Frontal cortex (tissue), 4 donors: ENCODE data around the gene EXOC3L4. TPM values are rescaled to one million over a fixed set of nuclear protein-coding genes. Genes with fewer than 3 reads are reported as not detected.
"Not testable (repeated sequence)": the region's sequence is repeated elsewhere in the genome, so short reads cannot be mapped to it uniquely, and the experiment has no call there.

Experiments
- DNase-seq, 2 donors: peaks; one replicate each; pipeline ENCODE4 v3.0.0; 2012; ENCODE audit warnings: low spot score in 2 of 2
- FAIRE-seq: peaks from 2 replicates; lab custom pipeline; 2012; peaks lifted over from hg19 to GRCh38; lab: Jason Lieb, UNC
- total RNA-seq: library from RNA; depleted of rRNA; stranded (reverse); fragments of >200 nt; gene quantifications from one replicate; pipeline ENCODE4 v1.2.3, GENCODE V29; 2014
- donor health status: control.
- donor health status: control.
- donor health status: control.

EXOC3L4 gene
- total RNA-seq, 1 donor from 2014 or later: 0.82 TPM

DNA sequence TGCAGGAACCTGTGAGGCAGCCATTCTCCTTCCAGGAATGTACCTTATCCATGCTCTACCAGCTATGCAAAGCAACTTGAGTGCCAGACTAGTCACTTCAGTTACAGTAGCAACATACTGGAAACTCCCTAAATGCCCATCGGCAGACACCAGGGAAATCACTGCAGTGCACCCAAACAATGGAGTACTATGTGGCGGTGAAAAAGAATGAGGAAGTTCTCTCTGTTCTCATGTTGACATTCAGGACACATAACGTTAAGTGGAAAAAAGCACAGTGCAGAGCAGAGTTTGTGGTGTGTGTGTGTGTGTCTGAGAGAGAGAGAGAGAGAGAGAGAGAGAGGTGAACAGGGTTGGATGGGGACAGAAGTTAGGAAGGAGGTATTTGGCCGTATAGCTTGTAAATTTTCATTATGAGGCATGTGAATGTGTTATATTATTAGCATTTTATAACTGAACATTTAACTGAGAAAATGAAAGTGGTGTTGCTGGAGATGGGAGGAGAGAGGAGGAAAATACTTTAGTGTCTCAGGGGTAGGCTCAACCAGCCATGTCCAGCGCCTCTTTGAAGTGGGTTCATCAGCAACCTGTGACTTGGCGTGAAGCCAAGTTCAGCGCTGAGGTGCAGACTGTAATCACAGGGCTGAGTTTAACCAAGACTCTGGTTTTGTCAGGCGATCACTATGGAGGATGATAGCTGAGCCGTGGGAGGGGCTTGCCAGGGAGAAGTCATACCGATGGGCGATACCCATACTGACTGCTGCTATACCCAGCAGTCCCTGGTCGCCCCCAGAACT, 46.0 kb downstream of the EXOC3L4 start:
- DNase-seq: no peak
- no peak for FAIRE-seq

DNA sequence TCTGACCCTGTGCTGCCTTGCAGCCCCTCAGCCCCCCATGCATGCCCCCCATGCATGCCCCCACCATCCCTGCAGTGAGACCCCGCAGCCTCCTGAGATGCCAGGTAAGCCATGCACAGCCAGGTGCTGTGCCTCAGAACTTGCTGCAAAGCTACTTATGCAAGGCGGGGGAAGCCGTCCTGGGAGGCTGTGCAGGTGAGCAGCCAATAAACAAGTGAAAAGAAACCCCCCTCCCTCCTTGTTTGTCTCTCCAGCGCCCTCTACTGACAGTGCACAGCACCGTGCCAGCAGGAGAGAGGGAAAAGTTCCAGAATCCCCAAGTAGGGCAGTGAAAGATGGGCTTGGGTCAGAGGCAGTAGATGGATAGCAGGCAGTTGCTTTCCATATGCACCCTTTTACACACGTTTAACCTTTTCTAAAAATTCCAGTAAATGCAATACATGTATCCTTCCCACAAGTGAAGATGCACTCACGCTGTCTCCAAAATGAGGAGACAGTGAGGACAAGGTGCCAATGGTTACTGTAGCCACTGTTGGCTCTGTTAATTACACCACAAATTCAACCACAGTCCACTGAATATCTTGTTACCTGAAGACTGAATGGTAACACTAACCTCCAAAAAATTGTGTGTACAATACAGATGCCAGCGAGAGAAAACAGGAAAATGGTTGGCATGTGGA, 46.7 kb downstream of the EXOC3L4 start:
- FAIRE-seq (no peak), DNase-seq (no peak)

DNA sequence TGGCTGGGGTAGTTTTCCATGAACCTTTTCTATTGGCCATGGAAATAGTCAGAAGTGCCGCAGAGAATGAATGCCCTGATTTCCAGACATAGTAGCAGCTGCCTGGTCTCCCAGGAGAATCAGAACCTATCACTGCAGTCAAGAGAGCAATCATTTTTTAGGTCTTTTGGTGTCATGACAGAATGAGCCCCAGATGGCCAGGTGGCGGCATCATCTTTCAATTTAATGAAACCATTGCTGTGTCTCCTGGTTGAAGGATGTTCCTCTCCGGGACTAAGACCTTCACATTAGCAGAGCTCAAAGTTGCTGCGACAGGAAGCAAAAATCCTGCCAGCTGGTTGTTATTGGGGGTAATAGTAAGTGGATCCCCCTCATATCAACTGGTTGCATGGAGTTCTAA, 47.5 kb downstream of the EXOC3L4 start:
- FAIRE-seq (no peak), DNase-seq (no peak)

DNA sequence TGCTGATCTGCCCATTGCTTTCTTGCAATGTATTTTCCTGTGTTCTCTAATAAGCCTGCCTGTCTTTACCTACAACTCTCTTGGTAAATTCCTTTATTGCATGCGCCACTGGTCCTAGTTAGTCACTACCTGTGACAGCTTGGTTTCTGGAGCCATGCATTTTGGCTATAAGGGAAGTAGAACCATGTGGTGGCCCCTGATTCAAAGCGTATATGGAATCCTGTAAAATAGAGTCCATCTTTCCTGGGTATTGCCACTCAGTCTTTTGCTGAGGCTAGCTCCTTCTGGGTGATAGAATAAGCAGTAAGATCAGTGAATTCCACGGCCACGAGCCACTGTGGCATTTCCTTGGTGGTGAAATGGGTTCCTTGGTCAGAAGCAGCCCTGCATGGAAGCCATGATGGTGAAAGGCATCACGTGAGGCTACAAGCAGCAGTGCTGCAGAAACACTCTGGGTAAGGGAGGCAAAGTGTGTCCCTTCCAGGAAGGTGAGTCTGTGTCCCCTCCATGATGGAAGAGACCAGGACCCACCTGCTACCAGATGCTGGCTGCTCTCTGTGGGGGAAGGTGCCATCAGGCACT, 48.3 kb downstream of the EXOC3L4 start:
- no peak for FAIRE-seq
- DNase-seq: no peak

DNA sequence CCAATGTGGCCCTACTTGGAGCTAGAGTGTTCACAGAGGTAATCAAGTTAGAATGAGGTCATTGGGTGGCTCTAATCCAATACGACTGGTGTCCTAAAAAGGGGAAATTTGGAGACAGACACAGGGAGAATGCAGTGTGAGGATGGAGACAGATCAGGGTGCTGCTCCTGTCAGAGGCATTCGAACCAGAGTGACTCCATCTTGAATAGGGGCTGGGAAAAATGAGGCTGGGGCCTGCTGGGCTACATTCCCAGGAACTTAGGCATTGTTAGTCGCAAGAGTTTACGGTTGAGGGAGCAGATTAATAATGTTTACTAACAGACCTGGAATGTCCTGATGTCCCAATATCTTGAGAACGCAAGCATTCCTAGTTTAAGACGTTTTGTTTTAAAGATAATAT, 49.0 kb downstream of the EXOC3L4 start:
- FAIRE-seq: no peak
- DNase-seq: no peak

DNA sequence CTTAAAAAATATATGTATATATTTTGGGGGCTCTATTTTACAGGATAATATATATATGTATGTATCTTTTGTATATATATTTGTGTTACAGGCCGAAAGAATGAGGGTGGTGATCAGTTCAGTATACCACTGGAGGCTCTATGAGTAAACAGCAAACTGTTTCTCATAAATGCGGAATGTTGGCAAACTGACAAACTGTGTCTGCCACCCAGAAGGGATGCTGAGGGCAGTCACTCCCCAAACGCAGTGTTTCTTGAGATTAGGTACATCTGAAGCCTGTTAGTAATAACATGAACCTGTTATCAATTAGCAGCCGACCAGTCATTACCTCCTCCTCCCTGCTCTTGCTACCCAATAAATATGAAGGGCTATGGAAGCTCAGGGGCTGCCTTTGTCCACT, 49.6 kb downstream of the EXOC3L4 start:
- FAIRE-seq (no peak), DNase-seq (no peak)

DNA sequence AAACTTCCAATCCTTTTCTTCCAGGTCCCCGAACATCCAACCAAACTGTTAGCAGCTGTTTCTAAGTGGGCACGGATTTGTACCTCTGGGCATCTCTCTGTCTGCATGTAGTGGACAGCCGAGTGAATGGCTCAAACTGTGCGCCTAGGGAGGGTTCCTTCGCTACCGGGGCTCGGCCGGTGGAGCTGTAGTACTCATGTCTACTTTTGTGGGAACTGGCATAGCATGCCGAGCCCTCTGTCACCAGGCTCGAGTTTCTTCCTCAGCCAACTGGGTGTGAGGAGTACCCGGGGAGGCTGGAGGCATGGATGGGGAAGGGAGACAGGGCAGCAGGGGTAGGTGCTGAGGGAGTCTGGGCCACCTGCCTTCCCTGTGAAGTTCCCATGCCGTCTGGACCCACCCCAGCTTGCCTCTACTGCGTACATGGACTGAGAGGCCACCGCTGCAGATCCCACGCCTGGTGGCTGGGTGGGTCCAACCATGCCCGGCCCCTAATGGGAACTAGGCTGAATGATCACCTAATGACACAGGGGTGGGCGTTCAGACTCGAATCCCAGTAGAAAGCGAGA, 51.7 kb downstream of the EXOC3L4 start:
- DNase-seq: no peak

DNA sequence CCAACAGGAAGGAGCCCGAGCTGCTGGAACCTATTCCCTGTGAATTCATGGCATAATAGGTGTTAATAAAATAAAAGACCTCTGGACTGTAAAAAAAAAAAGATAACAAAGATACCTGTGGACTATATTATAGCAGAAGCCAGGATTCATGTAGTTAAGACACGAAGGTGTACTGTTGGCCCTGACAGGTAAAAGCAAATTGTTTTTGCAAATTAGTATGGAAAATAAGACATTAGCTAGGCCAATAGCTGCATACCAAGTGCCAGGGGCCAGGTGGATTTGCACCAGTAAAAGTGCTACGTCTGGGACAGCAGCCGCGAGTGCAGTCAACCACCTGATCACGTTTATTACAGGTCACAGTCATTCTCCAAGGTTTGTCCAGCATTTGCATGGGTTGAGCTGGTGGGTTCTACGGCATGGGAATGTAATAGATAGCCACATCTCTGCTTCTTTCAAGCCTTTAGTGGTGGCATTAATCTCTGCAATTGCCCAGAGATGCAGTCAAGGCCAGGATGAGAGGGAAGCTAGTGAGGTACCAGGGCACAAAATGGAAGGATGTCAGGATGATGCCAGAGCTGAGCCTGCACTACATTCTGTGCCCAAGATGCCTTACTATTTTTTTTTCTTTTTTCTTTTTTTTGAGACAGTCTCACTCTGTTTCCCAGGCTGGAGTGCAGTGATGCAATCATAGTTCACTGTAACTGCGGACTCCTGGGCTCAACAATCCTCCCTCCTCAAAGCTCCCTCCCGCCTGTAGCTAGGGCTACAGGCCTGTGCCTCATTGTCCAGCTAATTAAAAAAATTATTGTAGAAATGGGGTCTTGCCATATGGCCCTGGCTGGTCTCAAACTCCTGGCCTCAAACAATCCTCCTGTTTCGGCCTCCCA, 55.1 kb downstream of the EXOC3L4 start:
- DNase-seq (no peak), FAIRE-seq (no peak)

More for the DNA sequence above, 51.7 kb downstream of the EXOC3L4 start:
- no peak for FAIRE-seq

DNA sequence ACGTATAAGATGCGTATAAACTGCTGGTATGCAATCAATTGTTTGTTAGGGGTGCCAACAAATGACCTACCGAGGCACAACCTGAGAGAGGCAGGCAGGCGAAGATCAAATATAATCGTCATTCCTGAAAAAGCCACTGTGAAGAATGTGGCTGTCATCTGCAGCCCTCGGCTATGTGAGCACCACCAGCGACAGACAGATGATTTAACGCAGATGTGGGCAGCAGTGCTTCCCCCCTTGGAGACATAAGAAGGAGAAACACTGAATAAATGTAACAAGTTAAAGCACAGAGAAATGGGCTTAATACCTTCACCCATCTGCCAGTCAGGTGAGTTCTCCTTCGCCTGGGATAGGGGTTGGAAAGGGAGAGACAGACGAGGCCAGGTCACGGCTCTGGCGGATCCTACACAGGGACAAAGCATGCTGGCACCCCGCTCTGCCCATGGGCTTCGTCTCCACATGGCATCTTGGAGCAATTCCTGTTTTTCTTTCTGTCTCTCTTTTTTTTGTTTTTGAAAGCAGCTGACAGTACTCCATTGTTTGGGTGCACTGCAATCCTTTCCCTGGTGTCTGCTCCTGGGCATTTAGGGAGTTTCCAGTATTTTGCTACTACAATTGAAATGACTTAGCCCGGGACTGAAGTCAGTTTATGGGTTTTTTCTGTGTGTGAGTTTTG, 56.9 kb downstream of the EXOC3L4 start:
- DNase-seq (no peak), FAIRE-seq (no peak)

DNA sequence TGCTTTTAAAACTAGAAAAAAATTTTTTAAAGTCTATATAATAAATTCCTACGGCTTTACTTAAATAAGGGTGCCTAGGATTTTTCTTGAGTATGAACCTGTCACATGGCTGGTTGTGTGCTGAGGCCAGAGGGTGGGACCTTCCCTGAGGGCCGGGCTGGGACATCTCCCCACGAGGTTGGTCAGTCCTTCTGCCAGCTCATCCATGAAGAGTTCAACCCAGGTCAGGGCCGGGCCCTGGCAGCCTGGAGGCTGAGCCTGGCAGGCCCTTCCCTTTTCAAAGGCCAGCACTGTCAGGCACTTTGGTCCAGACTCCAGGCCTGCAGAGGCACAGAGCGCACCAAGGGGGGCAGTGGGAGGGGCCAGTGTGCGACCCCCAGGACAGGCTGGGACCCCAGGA, 60.5 kb downstream of the EXOC3L4 start:
- FAIRE-seq (no peak), DNase-seq (peak in 1 of 2 donors; percentile 65)

DNA sequence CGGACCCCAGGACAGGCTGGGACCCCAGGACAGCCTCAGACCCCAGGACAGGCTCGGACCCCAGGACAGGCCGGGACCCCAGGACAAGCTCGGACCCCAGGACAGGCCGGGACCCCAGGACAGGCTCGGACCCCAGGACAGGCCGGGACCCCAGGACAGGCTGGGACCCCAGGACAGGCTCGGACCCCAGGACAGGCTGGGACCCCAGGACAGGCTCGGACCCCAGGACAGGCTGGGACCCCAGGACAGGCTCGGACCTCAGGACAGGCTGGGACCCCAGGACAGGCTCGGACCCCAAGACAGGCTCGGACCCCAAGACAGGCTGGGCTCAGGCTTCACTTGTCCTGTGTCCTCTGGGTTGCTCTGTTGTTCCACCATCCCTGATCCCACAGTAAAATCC, 60.9 kb downstream of the EXOC3L4 start:
- DNase-seq, FAIRE-seq: not testable (repeated sequence)

DNA sequence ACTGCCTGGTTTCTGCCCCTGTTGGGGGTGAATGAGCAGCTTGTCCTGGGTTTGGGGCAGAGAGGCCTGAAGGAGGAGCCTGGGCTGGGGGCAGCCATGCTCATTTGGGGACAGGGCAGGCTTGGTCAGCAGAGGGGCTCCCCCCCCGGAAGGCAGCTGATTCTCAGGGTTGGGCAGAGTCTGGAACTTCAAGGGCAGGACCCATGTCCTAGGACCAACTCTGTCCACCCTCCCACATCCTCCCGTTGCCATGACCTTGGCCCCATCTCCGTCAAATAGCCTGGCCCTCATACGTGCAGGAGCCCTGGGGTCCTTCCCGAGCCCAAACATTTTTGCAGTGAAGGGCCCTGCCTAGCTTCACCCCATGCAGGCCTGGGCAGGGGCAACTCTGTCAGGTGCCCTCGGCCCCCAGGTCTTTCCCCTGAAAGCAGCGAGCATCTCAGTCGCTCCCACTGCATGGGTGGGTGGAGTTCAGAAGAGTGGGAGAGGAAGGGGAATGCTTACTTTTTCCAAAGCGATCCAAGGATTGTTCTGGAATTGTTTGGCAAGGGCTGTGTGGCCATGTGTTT, 61.4 kb downstream of the EXOC3L4 start:
- DNase-seq: no peak
- no peak for FAIRE-seq

DNA sequence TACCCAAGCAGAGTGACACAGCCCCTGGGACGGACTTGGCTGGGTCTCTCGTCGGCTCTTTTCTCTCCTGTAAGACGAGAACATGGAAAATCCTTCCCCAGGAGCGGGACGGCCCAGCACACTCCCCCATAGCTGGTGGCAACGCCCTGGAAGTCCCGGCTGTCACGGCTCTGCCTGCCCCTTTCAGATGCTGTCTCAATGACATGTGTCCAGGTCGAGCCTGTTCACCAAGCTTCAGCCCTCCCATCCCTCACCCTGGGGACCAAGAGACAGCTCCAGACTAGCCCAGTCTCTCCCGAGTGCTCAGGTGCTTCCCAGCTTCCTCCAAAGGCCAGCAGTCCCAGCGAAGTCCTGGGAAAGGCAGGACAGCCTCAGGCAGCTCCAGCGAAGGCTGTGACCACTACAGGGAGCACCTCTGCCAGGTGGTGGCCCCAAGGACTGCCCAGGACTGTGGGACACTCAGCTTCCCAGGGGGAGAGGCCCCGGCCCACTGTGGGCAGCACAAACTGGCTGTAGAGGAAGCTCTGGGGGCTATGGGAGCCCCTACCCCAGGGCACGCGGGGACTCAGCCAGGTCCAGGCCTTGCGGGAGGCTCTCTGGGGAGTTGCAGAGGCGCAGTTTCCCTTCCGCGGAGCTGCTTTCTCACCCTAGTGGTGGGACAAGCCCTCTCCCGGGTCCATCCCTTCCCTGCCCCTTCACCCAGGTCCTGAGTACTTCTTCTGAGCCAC, 62.3 kb downstream of the EXOC3L4 start:
- DNase-seq (no peak), FAIRE-seq (no peak)

DNA sequence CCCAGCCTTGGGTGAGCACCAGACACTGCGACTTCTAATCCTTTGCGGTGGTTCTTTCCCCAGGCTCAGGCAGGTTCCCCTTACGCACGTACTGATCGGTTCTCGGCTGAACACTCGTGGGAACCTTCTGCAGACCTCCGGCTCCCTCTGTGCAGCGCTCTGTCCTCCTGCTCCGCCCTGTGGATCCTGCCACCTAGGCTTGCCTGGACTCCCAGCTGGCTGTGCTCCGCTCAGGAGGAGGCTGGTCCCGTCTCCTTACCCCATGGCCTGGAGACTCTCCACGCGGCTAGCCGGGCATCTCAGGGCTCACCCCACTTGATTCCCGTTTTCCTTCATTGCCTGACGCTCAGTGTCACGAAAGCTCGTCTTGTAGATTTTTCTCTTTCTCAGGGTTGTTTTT, 63.4 kb downstream of the EXOC3L4 start:
- DNase-seq (no peak), FAIRE-seq (no peak)

DNA sequence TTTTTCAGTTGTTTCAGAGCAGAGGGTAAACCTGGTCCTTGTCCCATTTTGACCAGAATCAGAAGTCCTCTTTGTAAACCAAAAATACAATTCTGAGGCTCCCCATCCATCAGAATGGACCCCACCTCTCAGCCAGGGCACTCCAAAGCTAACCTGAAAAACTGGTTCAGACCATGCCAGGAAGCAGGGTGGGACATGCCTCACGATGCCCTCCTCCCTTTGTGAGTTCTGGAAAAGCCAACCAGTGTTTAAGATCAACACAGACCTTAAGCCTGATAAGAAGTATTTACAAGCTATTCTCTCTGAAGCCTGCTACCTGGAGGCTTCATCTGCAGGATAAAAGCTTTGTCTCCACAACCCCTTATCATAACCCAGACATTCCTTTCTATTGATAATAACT, 64.2 kb downstream of the EXOC3L4 start:
- FAIRE-seq: no peak
- DNase-seq: no peak
